Tibial artery (tissue), 4 donors: ENCODE results near the gene TRAP1.
A peak's percentile ranks its signal among the peaks of the same experiment; 100 is the strongest.

ENCODE experiments used
- DNase-seq, 2 donors: peaks; one replicate each; pipeline ENCODE4 v3.0.0-alpha.2; 2019
- H3K27ac ChIP-seq, 2 donors: fragments of 200-600 bp; sonication (generic) in 1 of 2; 1 replicate in 1 of 2; 2 replicates in 1 of 2; pipeline ENCODE4 v1.5.1; 2018 to 2019; ENCODE audit warnings: mild to moderate bottlenecking in 1 of 2
- H3K27me3 ChIP-seq, 2 donors: fragments of 200-600 bp; sonication (generic) in 1 of 2; one replicate each; pipeline versions ENCODE4 v1.5.1 to v1.6.0; 2016 to 2019
- H3K36me3 ChIP-seq, 3 donors: fragments of 200-600 bp; sonication (generic) in 2 of 3; one replicate each; pipeline ENCODE4 v1.5.1; 2016 to 2019; ENCODE audit warnings: mild to moderate bottlenecking in 2 of 3
- H3K4me1 ChIP-seq, 4 donors: fragments of 200-600 bp; sonication (generic) in 2 of 4; 1 replicate in 3 of 4; 2 replicates in 1 of 4; pipeline ENCODE4 v1.5.1; 2016 to 2019
- H3K4me3 ChIP-seq, 2 donors: fragments of 200-600 bp; sonication (generic) in 1 of 2; 1 replicate in 1 of 2; 2 replicates in 1 of 2; pipeline ENCODE4 v1.5.1; 2018 to 2019; ENCODE audit warnings: mild to moderate bottlenecking in 2 of 2
- H3K9me3 ChIP-seq, 3 donors: fragments of 200-600 bp; sonication (generic) in 1 of 3; one replicate each; pipeline ENCODE4 v1.5.1; 2016 to 2019
- CTCF ChIP-seq, 2 experiments: fragments of 200-600 bp in 1 of 2; fragments of 450-650 bp in 1 of 2; IDR thresholded peaks; one replicate each; pipeline ENCODE4 v1.5.1; 2017 to 2019; ENCODE audit warnings: antibody characterized with exemption in 2 of 2, mild to moderate bottlenecking in 1 of 2, moderate library complexity in 1 of 2
- intact Hi-C: fragments of 100-400 bp; cut with DNase I; formaldehyde crosslinking; loops from one replicate; pipeline ENCODE4 v1.15.0; 2023; ENCODE audit warnings: low total_unique reads

The TRAP1 gene

DNA sequence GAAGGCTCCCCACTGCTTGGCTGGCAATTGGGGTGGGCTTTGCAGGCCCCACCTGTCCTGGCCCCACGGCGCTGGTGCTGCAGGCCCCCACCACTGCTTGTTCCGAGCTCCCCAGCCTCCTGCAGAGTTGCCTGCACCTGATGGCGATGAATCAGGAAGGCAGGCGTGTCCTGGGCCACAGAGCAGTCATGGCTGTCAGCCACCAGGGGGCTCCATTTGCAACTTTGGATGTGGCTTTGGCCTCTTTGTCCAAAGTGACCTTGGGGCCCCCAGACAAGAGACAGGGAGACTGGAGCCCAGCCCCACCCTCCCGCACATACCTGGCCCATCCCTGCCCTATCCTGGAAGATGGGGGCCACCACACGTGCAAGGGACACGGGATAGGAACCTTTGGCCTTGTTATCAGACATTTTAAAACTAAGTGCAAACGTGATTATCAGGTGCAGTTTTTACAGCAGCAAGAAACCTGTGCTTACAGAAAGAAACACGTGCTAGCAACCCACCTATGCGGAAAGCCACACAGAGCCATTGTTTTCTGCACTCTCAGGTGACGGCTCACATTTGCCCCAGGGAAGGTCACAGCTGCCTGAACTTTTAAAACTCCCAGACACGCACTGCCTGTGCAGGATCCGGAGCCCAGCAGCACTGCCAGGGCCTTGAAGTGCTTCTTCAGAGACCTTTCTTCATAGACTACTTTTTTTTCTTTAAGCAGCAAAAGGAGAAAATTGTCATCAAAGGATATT is 62.9 kb downstream of the TRAP1 start, which contains the start of gene DNASE1:
Gene DNASE1 (plus strand): TSS at position 443 of the 743 bp plus-strand sequence. CDS start 683 bp downstream, outside the sequence.
- DNase-seq: peak; percentile 41 to 76
- no peaks in the 10 kb centered on the region for H3K9me3 ChIP-seq
- no peak within 1 kb of the TSS for H3K27ac ChIP-seq
- peaks cover 27 to 69% (median 53%) of the 10 kb centered on the region in 3 donors for H3K36me3 ChIP-seq
- no peaks in the 10 kb centered on the region for H3K27me3 ChIP-seq
- no peaks in the 10 kb centered on the region for H3K4me1 ChIP-seq
- no peak within 1 kb of the TSS for H3K4me3 ChIP-seq
- peak; percentile 34 to 54 for TF ChIP-seq CTCF (IDR thresholded peaks at IDR 0.05)
- intact Hi-C loops: no loop called here

DNA sequence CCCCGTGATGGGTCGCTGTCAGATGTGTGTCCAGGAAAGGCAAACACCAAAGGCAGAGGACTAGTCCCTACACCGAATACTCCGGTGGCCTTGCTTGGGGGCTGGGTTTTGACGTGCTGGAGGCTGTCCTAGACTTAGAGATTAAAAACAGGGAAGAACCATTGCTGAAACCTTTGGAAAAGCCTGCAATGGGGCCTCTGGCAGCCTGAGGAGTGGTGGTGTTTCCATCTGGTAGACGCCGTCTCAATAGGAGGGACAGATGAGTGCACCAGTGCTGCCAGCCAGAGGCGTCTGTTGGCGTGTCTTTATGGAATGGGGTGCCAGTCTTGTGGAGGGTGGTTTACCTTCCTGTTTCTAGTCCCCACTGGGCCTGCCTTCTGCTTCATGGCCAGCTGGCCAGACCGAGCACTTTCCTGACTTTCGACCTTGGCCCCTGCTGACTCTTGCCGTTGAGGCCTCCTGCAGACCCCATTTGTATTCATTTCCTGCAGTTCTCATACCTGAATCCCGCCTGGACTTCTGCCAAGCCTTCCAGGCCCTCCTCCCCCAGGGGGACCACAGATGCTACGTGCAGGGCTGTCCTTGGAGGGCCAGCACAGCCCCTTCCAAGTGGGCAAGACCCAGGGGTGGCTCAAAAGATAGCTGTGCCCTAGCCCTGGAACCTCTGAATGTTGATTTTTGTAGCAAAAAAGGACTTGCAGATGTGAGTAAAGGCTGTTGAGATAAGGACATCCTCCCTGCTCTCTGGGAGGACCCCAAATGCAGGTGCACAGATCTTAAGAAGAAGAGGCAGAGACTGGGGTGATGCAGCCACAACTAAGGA is 64.7 kb downstream of the TRAP1 start:
- peak; percentile 13 to 59 for DNase-seq
- Histone ChIP-seq H3K9me3 (no peaks in the 10 kb centered on the region), H3K36me3 (peaks cover 11 to 51% (median 38%) of the 10 kb centered on the region in 3 donors), H3K4me1 (no peaks in the 10 kb centered on the region), H3K27me3 (no peaks in the 10 kb centered on the region), H3K4me3 (no peak overlapping the region), H3K27ac (no peak overlapping the region)
- intact Hi-C loops: no loop called here
- TF ChIP-seq CTCF (IDR thresholded peaks at IDR 0.05): no peak

GRCh38 chr16:3651461-3652372 is 65.6 kb downstream of the TRAP1 start:
- H3K27me3 ChIP-seq: no peaks in the 10 kb centered on the region
- H3K4me1 ChIP-seq: no peaks in the 10 kb centered on the region
- no peaks in the 10 kb centered on the region for H3K9me3 ChIP-seq
- peak; percentile 9 to 48 for DNase-seq
- no peak for TF ChIP-seq CTCF (IDR thresholded peaks at IDR 0.05)
- H3K4me3 ChIP-seq: no peak overlapping the region
- intact Hi-C loops: no loop called here
- no peak overlapping the region for H3K27ac ChIP-seq
- peaks cover 3 to 42% (median 29%) of the 10 kb centered on the region in 3 donors for H3K36me3 ChIP-seq

DNA sequence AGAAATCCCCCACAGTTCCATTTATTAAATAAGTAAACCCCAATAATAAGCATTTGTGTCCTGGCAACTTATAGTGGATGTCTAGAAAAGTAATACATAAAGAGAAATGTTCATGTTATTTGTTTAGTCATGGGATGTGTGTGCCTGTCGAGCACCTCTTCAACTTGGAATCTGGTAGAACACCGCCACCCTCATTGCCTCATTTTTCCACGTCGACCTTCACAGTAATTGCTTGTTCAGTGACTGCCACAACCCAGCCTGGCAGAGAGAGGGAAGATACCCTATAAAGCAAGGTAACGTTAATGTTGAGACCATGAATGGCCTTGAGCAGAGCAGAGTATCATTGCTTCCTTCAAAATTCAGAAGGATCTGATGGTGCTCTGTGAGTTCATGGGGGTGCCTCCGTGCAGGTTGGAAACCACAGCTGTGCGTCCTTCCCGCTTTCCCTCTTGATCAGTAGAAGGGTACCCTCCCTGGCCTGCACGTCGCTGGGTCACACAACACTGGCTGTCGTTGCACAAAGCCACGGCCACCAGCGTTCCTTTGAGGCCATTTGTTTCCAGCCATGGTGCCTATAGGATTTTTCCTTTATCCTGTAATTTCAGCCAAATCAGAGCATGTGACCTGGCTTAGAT is 66.6 kb downstream of the TRAP1 start:
- no peak overlapping the region for H3K4me3 ChIP-seq
- peaks cover 0 to 34% (median 20%) of the 10 kb centered on the region in 3 donors for H3K36me3 ChIP-seq
- intact Hi-C loops: no loop called here
- no peak for DNase-seq
- no peak for TF ChIP-seq CTCF (IDR thresholded peaks at IDR 0.05)
- no peaks in the 10 kb centered on the region for H3K9me3 ChIP-seq
- H3K27me3 ChIP-seq: no peaks in the 10 kb centered on the region
- no peaks in the 10 kb centered on the region for H3K4me1 ChIP-seq
- no peak overlapping the region for H3K27ac ChIP-seq
